ENCODE data around the gene BYSL. TPM values are rescaled to one million over a fixed set of nuclear protein-coding genes. Genes with fewer than 3 reads are reported as not detected.
A peak's percentile ranks its signal among the peaks of the same experiment; 100 is the strongest.

The BYSL gene, protein sequence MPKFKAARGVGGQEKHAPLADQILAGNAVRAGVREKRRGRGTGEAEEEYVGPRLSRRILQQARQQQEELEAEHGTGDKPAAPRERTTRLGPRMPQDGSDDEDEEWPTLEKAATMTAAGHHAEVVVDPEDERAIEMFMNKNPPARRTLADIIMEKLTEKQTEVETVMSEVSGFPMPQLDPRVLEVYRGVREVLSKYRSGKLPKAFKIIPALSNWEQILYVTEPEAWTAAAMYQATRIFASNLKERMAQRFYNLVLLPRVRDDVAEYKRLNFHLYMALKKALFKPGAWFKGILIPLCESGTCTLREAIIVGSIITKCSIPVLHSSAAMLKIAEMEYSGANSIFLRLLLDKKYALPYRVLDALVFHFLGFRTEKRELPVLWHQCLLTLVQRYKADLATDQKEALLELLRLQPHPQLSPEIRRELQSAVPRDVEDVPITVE
- 1 to 10 TPM; 2.8 to 6.1 (median 4.2) TPM for total RNA-seq

DNA sequence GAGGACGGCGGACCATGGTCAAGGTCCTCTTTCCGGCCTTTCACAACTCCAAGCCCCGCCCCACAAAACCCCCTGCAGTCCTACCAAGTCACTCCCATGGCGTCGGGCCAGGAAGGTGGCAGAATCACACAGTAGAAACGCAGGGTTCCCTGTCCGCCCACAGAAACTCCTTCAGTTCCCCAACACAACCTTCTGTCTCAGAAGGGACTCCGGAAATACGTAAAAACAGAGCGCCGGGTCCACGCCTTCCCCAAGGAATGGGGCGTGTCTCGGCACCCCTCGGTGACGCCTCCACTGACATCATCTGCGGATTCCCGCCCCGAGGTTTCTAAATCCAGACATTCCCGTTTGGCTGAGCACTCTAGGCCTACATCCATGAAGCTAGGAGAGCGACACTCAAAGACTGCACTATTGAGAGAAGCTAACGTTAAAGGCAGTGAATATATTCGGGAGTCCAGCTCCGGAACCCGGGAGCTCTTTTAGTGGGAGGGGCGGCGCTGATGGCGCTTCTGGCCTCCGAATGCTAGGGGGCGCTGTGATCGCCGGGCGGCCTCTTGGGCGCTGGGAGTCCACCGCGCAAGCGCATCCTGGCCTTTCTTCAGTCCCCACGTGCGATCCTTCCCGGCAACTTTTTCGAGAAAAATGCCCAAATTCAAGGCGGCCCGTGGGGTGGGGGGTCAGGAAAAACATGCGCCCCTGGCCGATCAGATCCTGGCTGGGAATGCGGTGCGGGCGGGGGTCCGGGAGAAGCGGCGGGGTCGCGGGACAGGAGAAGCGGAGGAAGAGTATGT lies at the start of gene BYSL, which contains the start of gene MED20:
TSS of gene BYSL (plus strand) at position 579 of the 791 bp plus-strand sequence. CDS start at position 643, 64 bp downstream.
TSS of gene MED20 (minus strand) at position 219 of the 791 bp plus-strand sequence. CDS start at position 98, 121 bp downstream.
- intact Hi-C loops (cut with DNase I), result loop anchor here (5.0 kb wide), 3 partner anchors 121 to 296 kb away; partner anchors contain the start of genes MRPS10 and TOMM6
- WGBS, 2 donors, result 0 to 1% methylated on average over 42 to 43 of the region's 55 CpGs

DNA sequence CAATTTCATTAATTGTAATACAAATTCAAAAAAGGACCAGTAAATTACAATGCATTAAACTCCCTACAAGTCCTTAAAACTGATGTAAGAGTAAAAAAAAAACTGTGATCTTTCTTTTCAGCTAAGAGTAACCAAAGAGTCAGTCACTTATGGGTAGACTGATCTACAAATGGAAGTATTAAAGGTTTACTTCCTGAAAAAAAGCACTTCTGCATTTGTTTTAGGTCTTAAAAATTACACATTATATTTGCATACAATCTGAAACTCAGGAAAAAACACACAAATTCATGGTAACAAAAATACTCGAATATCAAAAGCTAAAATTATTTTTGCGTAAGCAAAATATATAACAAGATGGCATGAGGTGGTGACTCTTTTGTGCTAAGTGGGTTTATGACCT lies 49.6 kb upstream of the BYSL start:
- Histone ChIP-seq H3K4me1 (no peaks in the 10 kb centered on the region), H3K27me3 (no peaks in the 10 kb centered on the region), H3K36me3 (no peaks in the 10 kb centered on the region), H3K4me3 (replicated peaks in 1 of 3) (no peak overlapping the region), H3K9me3 (no peaks in the 10 kb centered on the region), H3K27ac (no peak overlapping the region)
- TF ChIP-seq POLR2A (IDR thresholded peaks at IDR 0.05), result no peak
- TF ChIP-seq, protein P1, sequence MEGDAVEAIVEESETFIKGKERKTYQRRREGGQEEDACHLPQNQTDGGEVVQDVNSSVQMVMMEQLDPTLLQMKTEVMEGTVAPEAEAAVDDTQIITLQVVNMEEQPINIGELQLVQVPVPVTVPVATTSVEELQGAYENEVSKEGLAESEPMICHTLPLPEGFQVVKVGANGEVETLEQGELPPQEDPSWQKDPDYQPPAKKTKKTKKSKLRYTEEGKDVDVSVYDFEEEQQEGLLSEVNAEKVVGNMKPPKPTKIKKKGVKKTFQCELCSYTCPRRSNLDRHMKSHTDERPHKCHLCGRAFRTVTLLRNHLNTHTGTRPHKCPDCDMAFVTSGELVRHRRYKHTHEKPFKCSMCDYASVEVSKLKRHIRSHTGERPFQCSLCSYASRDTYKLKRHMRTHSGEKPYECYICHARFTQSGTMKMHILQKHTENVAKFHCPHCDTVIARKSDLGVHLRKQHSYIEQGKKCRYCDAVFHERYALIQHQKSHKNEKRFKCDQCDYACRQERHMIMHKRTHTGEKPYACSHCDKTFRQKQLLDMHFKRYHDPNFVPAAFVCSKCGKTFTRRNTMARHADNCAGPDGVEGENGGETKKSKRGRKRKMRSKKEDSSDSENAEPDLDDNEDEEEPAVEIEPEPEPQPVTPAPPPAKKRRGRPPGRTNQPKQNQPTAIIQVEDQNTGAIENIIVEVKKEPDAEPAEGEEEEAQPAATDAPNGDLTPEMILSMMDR (IDR thresholded peaks at IDR 0.05), result no peak
- DNase-seq, result no peak
- intact Hi-C loops (cut with DNase I), result no loop called here
- 95 to 97% methylated on average over 2 of the region's 2 CpGs for WGBS, 2 donors

More for the DNA sequence above, at the start of gene BYSL, which contains the start of gene MED20:
- no peaks in the 10 kb centered on the region for H3K9me3 ChIP-seq
- TF ChIP-seq, protein P1 (IDR thresholded peaks at IDR 0.05), result peak; percentile 87 to 98 (median 97)
- peak in 1 of 2 donors; percentile 72 for TF ChIP-seq POLR2A (IDR thresholded peaks at IDR 0.05)
- H3K27ac ChIP-seq, result peak within 1 kb of the TSS; percentile 95 to 97 (median 96)
- H3K27me3 ChIP-seq, result no peaks in the 10 kb centered on the region
- H3K36me3 ChIP-seq, result peaks cover 4 to 6% of the 10 kb centered on the region in 2 donors
- peaks cover 14 to 23% of the 10 kb centered on the region in 2 donors for H3K4me1 ChIP-seq
- peak within 1 kb of the TSS; percentile 13 to 85 (median 70) for H3K4me3 ChIP-seq (replicated peaks in 1 of 3)
- peak; percentile 92 to 93 for DNase-seq

DNA sequence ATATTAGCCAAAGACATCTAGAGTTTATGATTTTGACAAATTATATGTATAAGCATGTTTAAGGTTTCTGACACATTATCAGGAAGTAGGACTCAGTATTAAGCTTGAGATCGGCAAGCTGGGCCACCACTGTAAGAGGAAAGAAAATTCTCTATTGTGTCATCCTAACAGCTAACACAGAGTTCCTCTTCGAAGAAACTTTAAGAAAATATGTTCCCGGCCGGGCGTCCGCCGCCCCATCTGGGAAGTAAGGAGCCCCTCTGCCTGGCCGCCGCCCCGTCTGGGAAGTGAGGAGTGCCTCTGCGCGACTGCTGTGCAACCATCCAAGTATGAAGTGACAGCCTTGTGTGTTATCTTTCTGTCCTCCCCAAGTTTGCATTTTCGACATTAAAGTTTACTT lies 49.2 kb upstream of the BYSL start:
- Histone ChIP-seq H3K9me3 (no peaks in the 10 kb centered on the region), H3K27me3 (no peaks in the 10 kb centered on the region), H3K4me3 (replicated peaks in 1 of 3) (no peak overlapping the region), H3K4me1 (no peaks in the 10 kb centered on the region), H3K36me3 (no peaks in the 10 kb centered on the region), H3K27ac (no peak overlapping the region)
- 92 to 94% methylated on average over 13 of the region's 13 CpGs for WGBS, 2 donors
- intact Hi-C loops (cut with DNase I), result no loop called here
- DNase-seq, result no peak
- TF ChIP-seq, protein P1 (IDR thresholded peaks at IDR 0.05), result no peak
- TF ChIP-seq POLR2A (IDR thresholded peaks at IDR 0.05), result no peak

DNA sequence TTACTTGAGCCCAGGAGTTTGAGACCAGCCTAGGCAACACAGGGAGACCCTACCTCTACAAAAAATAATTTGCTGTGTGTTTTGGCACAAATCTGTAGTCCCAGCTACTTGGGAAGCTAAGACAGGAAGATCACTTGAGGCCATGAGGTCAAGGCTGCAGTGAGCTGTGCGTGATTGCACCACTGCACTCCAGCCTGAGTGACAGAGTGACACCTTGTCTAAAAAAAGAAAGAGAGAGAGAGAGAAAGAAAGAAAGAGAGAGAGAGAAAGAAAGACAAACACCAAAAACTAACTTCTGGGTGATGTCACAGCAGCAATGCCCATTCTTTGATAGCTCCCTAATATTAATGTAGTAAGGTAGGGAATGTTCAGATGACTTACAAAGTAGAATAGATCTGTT lies 46.6 kb upstream of the BYSL start:
- Histone ChIP-seq H3K4me3 (replicated peaks in 1 of 3) (no peak overlapping the region), H3K27ac (no peak overlapping the region), H3K27me3 (no peaks in the 10 kb centered on the region), H3K36me3 (no peaks in the 10 kb centered on the region), H3K9me3 (no peaks in the 10 kb centered on the region), H3K4me1 (peaks cover 8 to 16% of the 10 kb centered on the region in 2 donors)
- WGBS, 2 donors, result 90 to 97% methylated on average over 1 of the region's 1 CpG
- TF ChIP-seq, protein P1 (IDR thresholded peaks at IDR 0.05), result no peak
- no peak for TF ChIP-seq POLR2A (IDR thresholded peaks at IDR 0.05)
- intact Hi-C loops (cut with DNase I), result no loop called here
- DNase-seq, result no peak

Measured in thyroid gland (tissue), 4 donors.